Thyroid gland (tissue), 4 donors: Measurements from ENCODE around the gene LPCAT1.

Experiments used
- CTCF ChIP-seq, 6 experiments: fragments of 200-600 bp in 3 of 6; fragments of 450-650 bp in 3 of 6; sonication (generic) in 3 of 6; IDR thresholded peaks; one replicate each; pipeline ENCODE4 v1.5.1; 2016 to 2019; ENCODE audit warnings: antibody characterized with exemption in 6 of 6, mild to moderate bottlenecking in 2 of 6, inconsistent platforms in 1 of 6, moderate library complexity in 1 of 6
- POLR2A ChIP-seq, 2 donors: fragments of 450-650 bp; IDR thresholded peaks; one replicate each; pipeline ENCODE4 v1.6.1; 2017; ENCODE audit warnings: antibody characterized with exemption in 2 of 2, mild to moderate bottlenecking in 2 of 2, moderate library complexity in 1 of 2

GRCh38 chr5:1525624-1526189 is 1.9 kb upstream of the LPCAT1 start:
- no peak for TF ChIP-seq CTCF (IDR thresholded peaks at IDR 0.05)
- no peak for TF ChIP-seq POLR2A (IDR thresholded peaks at IDR 0.05)
